Endodermal cell (in vitro differentiated cells): ENCODE results near the gene MALRD1. TPM values are rescaled to one million over a fixed set of nuclear protein-coding genes. Genes with fewer than 3 reads are reported as not detected.

Experiments
- DNase-seq: peaks from one replicate; pipeline ENCODE4 v3.0.0-alpha.2; 2017
- H3K27ac ChIP-seq: 2 replicates; pipeline ENCODE4 v1.5.1; 2013; ENCODE audit warnings: mild to moderate bottlenecking, low read depth, low read length, moderate library complexity
- H3K27me3 ChIP-seq: 2 replicates; pipeline ENCODE4 v1.6.1; 2013; ENCODE audit warnings: mild to moderate bottlenecking, low read length, moderate library complexity; ENCODE audit not compliant: insufficient read depth, control insufficient read depth, poor library complexity, severe bottlenecking
- H3K36me3 ChIP-seq: 2 replicates; pipeline ENCODE4 v1.7.0; 2013; ENCODE audit warnings: mild to moderate bottlenecking, low read length, moderate library complexity; ENCODE audit not compliant: control insufficient read depth, insufficient read depth
- H3K4me1 ChIP-seq: one replicate; pipeline ENCODE4 v1.7.0; 2013; ENCODE audit warnings: low read length; ENCODE audit not compliant: control insufficient read depth, insufficient read depth
- H3K4me3 ChIP-seq: 2 replicates; pipeline ENCODE4 v1.5.1; 2013; ENCODE audit warnings: mild to moderate bottlenecking, low read length, moderate library complexity
- H3K9ac ChIP-seq: 2 replicates; pipeline ENCODE4 v1.6.1; 2013; ENCODE audit warnings: mild to moderate bottlenecking, low read length, moderate library complexity; ENCODE audit not compliant: poor library complexity, severe bottlenecking; ENCODE audit errors: extremely low read depth
- H3K9me3 ChIP-seq: 2 replicates; pipeline ENCODE4 v1.6.1; 2013; ENCODE audit warnings: mild to moderate bottlenecking, low read length, moderate library complexity; ENCODE audit not compliant: control insufficient read depth
- H3K27ac Mint-ChIP-seq: 2 replicates; pipeline ENCODE4 v1.8.0; 2020; ENCODE audit warnings: mixed read lengths
- H3K27me3 Mint-ChIP-seq: 2 replicates; pipeline ENCODE4 v1.8.0; 2021; ENCODE audit warnings: mild to moderate bottlenecking, mixed read lengths; ENCODE audit not compliant: insufficient read depth
- H3K36me3 Mint-ChIP-seq: 2 replicates; pipeline ENCODE4 v1.8.0; 2020; ENCODE audit warnings: low read depth, mixed read lengths
- H3K4me1 Mint-ChIP-seq: 2 replicates; pipeline ENCODE4 v1.8.0; 2020; ENCODE audit warnings: mixed read lengths
- H3K4me3 Mint-ChIP-seq: 2 replicates; pipeline ENCODE4 v1.8.0; 2020; ENCODE audit warnings: mild to moderate bottlenecking, moderate library complexity, mixed read lengths
- H3K9me3 Mint-ChIP-seq: 2 replicates; pipeline ENCODE4 v1.8.0; 2020; ENCODE audit warnings: mild to moderate bottlenecking, mixed read lengths
- WGBS, 2 experiments: methylation state at CpG; one replicate each; pipeline versions ENCODE4 v1.1.5 to v1.1.7; 2013; ENCODE audit warnings: missing lambda C conversion rate in 2 of 2, mixed read lengths in 1 of 2; ENCODE audit not compliant: insufficient coverage in 1 of 2, insufficient read length in 1 of 2; 5-methylcytosine and 5-hydroxymethylcytosine counted together
- total RNA-seq, 2 donors: library from RNA; stranded (reverse); fragmentation: NEBNext Ultra II Directional in 1 of 2; extraction: Animal tissue kit (Norgen Biotek cat#: 25700) in 1 of 2; gene quantifications; 2 replicates in 1 of 2; 3 replicates in 1 of 2; pipeline ENCODE4 v1.2.1, GENCODE V29; 2021
- TF ChIP-seq, protein P1 (sequence below): fragments of 200-600 bp; sonication (generic); conservative IDR thresholded peaks from 2 replicates; pipeline ENCODE4 v1.5.0; 2021; ENCODE audit warnings: antibody characterized with exemption, mild to moderate bottlenecking

MALRD1 gene
- total RNA-seq, 2 donors from 2014 or later: 0.64 to 1.5 TPM

DNA sequence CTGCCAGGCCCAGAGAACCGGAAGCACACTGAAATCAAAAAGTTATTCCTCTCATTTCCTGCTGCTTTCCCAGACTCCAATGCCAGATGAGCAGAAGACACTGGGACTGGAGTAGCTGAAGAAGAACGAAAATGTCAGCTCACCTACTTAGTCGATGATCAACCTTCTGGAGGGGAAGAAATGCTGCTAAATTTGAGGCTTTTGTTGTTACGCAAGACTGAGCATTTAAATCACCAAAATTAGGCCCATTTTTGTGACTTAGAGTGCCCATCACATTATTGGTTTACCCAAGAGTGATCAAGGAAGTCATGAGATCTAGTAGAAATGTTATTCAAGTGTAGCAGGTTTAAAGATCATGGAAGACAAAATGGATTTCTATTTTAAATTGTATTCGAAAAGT, 585.6 kb downstream of the MALRD1 start:
- Histone ChIP-seq H3K27me3 (no peaks in the 10 kb centered on the region), H3K36me3 (no peaks in the 10 kb centered on the region), H3K4me3 (no peak overlapping the region), H3K27ac (no peak overlapping the region), H3K9me3 (no peaks in the 10 kb centered on the region), H3K9ac (no peak overlapping the region), H3K4me1 (no peaks in the 10 kb centered on the region)
- Mint-ChIP-seq H3K27me3 (no peaks in the 10 kb centered on the region), H3K27ac (no peak overlapping the region), H3K4me1 (peaks cover 8% of the 10 kb centered on the region), H3K36me3 (no peaks in the 10 kb centered on the region), H3K9me3 (no peaks in the 10 kb centered on the region), H3K4me3 (no peak overlapping the region)
- TF ChIP-seq, protein P1, sequence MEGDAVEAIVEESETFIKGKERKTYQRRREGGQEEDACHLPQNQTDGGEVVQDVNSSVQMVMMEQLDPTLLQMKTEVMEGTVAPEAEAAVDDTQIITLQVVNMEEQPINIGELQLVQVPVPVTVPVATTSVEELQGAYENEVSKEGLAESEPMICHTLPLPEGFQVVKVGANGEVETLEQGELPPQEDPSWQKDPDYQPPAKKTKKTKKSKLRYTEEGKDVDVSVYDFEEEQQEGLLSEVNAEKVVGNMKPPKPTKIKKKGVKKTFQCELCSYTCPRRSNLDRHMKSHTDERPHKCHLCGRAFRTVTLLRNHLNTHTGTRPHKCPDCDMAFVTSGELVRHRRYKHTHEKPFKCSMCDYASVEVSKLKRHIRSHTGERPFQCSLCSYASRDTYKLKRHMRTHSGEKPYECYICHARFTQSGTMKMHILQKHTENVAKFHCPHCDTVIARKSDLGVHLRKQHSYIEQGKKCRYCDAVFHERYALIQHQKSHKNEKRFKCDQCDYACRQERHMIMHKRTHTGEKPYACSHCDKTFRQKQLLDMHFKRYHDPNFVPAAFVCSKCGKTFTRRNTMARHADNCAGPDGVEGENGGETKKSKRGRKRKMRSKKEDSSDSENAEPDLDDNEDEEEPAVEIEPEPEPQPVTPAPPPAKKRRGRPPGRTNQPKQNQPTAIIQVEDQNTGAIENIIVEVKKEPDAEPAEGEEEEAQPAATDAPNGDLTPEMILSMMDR: no peak
- WGBS, 2 experiments: 96 to 100% methylated on average over 1 to 5 of the region's 5 CpGs
- DNase-seq: no peak

DNA sequence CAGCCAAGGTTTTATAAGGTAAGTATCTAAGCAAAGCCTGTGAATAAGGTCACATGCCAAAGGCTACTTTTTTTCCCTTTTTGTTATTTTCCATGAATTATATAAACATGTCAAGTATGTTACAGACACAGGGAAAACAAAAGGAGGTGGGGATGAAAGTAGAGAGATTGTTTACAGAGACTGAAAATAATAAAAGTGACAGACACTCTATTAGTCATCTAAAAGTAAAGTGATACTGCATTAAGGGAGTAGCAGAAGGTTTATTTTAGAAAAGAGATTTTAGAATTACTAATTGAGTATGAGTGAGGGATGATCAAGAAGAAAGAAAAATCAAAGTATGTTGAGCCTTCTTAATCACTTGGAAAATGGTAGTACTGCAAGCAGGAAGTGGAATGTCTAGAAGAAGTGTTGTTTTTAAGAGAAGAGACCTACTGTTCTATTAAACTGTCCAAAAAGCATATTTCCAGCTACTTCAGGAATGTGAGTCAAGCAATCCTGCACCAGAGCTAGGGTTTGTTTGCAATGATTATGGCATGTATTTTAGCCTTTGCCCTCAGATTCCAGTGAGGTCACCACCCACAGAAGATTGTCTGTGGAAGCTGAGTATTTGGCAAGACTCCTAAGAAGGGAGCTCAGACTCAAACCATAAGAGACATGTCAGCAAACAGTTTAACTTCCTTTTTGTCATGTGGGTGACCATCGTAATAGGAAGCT, 589.7 kb downstream of the MALRD1 start:
- Mint-ChIP-seq H3K9me3 (no peaks in the 10 kb centered on the region), H3K27me3 (no peaks in the 10 kb centered on the region), H3K27ac (no peak overlapping the region), H3K36me3 (no peaks in the 10 kb centered on the region), H3K4me1 (no peaks in the 10 kb centered on the region), H3K4me3 (no peak overlapping the region)
- 100% methylated on average over 1 of the region's 1 CpG; no CpG with 5 or more reads in 1 of the 2 experiments for WGBS, 2 experiments
- no peak overlapping the region for H3K27ac ChIP-seq
- no peak overlapping the region for H3K9ac ChIP-seq
- H3K4me1 ChIP-seq: no peaks in the 10 kb centered on the region
- H3K27me3 ChIP-seq: no peaks in the 10 kb centered on the region
- H3K9me3 ChIP-seq: no peaks in the 10 kb centered on the region
- no peaks in the 10 kb centered on the region for H3K36me3 ChIP-seq
- TF ChIP-seq, protein P1: no peak
- no peak for DNase-seq
- no peak overlapping the region for H3K4me3 ChIP-seq

GRCh38 chr10:19638896-19639233, 590.3 kb downstream of the MALRD1 start:
- Histone ChIP-seq H3K4me1 (no peaks in the 10 kb centered on the region), H3K27ac (no peak overlapping the region), H3K4me3 (no peak overlapping the region), H3K9me3 (no peaks in the 10 kb centered on the region), H3K9ac (no peak overlapping the region), H3K36me3 (no peaks in the 10 kb centered on the region), H3K27me3 (no peaks in the 10 kb centered on the region)
- Mint-ChIP-seq H3K27ac (no peak overlapping the region), H3K4me3 (no peak overlapping the region), H3K4me1 (no peaks in the 10 kb centered on the region), H3K9me3 (no peaks in the 10 kb centered on the region), H3K27me3 (no peaks in the 10 kb centered on the region), H3K36me3 (no peaks in the 10 kb centered on the region)
- TF ChIP-seq, protein P1: no peak
- DNase-seq: no peak
- WGBS, 2 experiments: 93 to 94% methylated on average over 2 to 3 of the region's 3 CpGs
